ENCODE data around the gene MOGAT1.

Gene MOGAT1

DNA sequence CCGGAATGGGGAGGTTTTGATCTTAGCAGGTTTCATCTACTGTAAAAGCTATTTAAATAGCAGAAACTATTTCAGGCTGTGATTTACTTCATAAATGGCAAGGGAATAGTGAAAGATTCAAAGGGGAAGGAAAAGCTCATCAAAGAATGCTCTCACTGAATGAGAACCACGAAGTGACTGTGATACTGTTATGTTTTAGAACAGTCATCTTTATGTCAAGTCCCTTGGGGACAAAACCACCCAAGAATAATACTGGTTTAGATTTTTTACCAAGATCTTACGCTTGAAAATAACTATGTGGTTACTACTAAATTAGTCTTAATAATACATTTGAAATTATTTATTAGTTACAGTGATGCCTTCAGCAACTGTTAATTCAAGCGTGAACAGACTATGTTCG is 43.7 kb upstream of the MOGAT1 start:
- H4K20me1 ChIP-seq (ENCODE audit: insufficient read depth) = no peaks in the 10 kb centered on the region
- H3K4me1 ChIP-seq (ENCODE audit: low read depth, poor library complexity, severe bottlenecking) = peaks cover 4% of the 10 kb centered on the region
- no peaks in the 10 kb centered on the region for H3K27me3 ChIP-seq (ENCODE audit: insufficient read depth, low read depth)
- H3K27ac ChIP-seq = no peak overlapping the region
- no peaks in the 10 kb centered on the region for H3K79me2 ChIP-seq (ENCODE audit: insufficient read depth, low read depth)
- peaks cover 27% of the 10 kb centered on the region; the same call in 1 of the 2 replicates for H3K36me3 ChIP-seq (ENCODE audit: insufficient read depth)
- H2AFZ ChIP-seq (ENCODE audit: low read depth) = no peak overlapping the region
- no peak overlapping the region for H3K4me2 ChIP-seq
- no peak overlapping the region for H3K4me3 ChIP-seq (IDR thresholded peaks at IDR 0.05; ENCODE audit: insufficient read depth, low read depth, low read length)
- no peak overlapping the region for H3K9ac ChIP-seq
- no peak for TF ChIP-seq CTCF (conservative IDR thresholded peaks at IDR 0.05; ENCODE audit: low read depth, low read length)

DNA sequence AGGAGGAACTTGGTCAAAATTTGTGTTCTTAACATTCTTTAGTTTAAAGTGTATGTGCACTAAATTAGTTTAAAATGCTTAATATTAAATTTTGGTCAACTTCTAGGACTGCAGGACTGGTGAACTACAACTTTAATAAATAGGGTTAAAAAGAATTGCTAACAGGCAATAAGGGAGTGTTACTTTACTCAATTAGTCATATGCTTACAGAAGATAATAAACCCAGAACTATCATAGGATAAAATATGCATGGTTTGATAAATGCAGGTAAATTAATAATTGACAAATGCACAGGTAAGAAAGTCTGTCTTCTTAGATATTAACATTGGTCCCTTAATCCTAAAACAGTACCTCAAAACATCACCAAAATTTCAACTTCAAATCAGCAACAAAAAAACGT is 36.2 kb upstream of the MOGAT1 start:
- Histone ChIP-seq H3K79me2 (ENCODE audit: insufficient read depth, low read depth) (peaks cover 5% of the 10 kb centered on the region; the same call in 1 of the 2 replicates), H4K20me1 (ENCODE audit: insufficient read depth) (no peaks in the 10 kb centered on the region), H3K9ac (no peak overlapping the region), H3K27me3 (ENCODE audit: insufficient read depth, low read depth) (no peaks in the 10 kb centered on the region), H3K4me2 (no peak overlapping the region), H3K27ac (no peak overlapping the region), H2AFZ (ENCODE audit: low read depth) (no peak overlapping the region), H3K36me3 (ENCODE audit: insufficient read depth) (peaks cover 36% of the 10 kb centered on the region; the same call in 1 of the 2 replicates), H3K4me1 (ENCODE audit: low read depth, poor library complexity, severe bottlenecking) (peaks cover 12% of the 10 kb centered on the region), H3K4me3 (IDR thresholded peaks at IDR 0.05; ENCODE audit: insufficient read depth, low read depth, low read length) (no peak overlapping the region)
- TF ChIP-seq CTCF (conservative IDR thresholded peaks at IDR 0.05; ENCODE audit: low read depth, low read length) = no peak

GRCh38 chr2:222637067-222637466 is 34.4 kb upstream of the MOGAT1 start:
- Histone ChIP-seq H4K20me1 (ENCODE audit: insufficient read depth) (no peaks in the 10 kb centered on the region), H3K4me2 (no peak overlapping the region), H3K27ac (no peak overlapping the region), H3K36me3 (ENCODE audit: insufficient read depth) (peaks cover 26% of the 10 kb centered on the region; the same call in 1 of the 2 replicates), H3K4me1 (ENCODE audit: low read depth, poor library complexity, severe bottlenecking) (peaks cover 12% of the 10 kb centered on the region), H3K27me3 (ENCODE audit: insufficient read depth, low read depth) (no peaks in the 10 kb centered on the region), H3K9ac (no peak overlapping the region), H3K4me3 (IDR thresholded peaks at IDR 0.05; ENCODE audit: insufficient read depth, low read depth, low read length) (no peak overlapping the region), H3K79me2 (ENCODE audit: insufficient read depth, low read depth) (peaks cover 5% of the 10 kb centered on the region; the same call in 1 of the 2 replicates), H2AFZ (ENCODE audit: low read depth) (no peak overlapping the region)
- TF ChIP-seq CTCF (conservative IDR thresholded peaks at IDR 0.05; ENCODE audit: low read depth, low read length) = no peak

GRCh38 chr2:222641336-222641735 is 30.1 kb upstream of the MOGAT1 start:
- no peak for TF ChIP-seq CTCF (conservative IDR thresholded peaks at IDR 0.05; ENCODE audit: low read depth, low read length)
- Histone ChIP-seq H4K20me1 (ENCODE audit: insufficient read depth) (no peaks in the 10 kb centered on the region), H3K4me1 (ENCODE audit: low read depth, poor library complexity, severe bottlenecking) (peaks cover 19% of the 10 kb centered on the region), H3K9ac (no peak overlapping the region), H3K4me2 (no peak overlapping the region), H3K36me3 (ENCODE audit: insufficient read depth) (peaks cover 18% of the 10 kb centered on the region; the same call in 1 of the 2 replicates), H3K4me3 (IDR thresholded peaks at IDR 0.05; ENCODE audit: insufficient read depth, low read depth, low read length) (no peak overlapping the region), H2AFZ (ENCODE audit: low read depth) (no peak overlapping the region), H3K27me3 (ENCODE audit: insufficient read depth, low read depth) (no peaks in the 10 kb centered on the region), H3K79me2 (ENCODE audit: insufficient read depth, low read depth) (peaks cover 26% of the 10 kb centered on the region; the same call in 1 of the 2 replicates), H3K27ac (no peak overlapping the region)
